ENCODE data around the gene STK33.

Gene STK33

GRCh38 chr11:8459711-8460399 is 134.2 kb downstream of the STK33 start:
- DNase-seq: no peak
- POLR2A ChIA-PET: no interaction called here
- H3K9me3 ChIP-seq (ENCODE audit: control extremely low read depth in 1 of 5, control insufficient read depth in 4 of 5, insufficient read depth in 2 of 5, low read depth in 1 of 5, low read length in 4 of 5): no peaks in the 10 kb centered on the region
- H3K27ac ChIP-seq (ENCODE audit: insufficient read depth in 1 of 2, low read depth in 1 of 2, low read length in 2 of 2, poor library complexity in 1 of 2, severe bottlenecking in 2 of 2): no peak overlapping the region
- WGBS (ENCODE audit: insufficient coverage): 100% methylated on average over 2 of the region's 4 CpGs
- peaks cover 0 to 21% (median 3%) of the 10 kb centered on the region in 4 experiments for H3K36me3 ChIP-seq (ENCODE audit: control insufficient read depth in 4 of 4, insufficient read depth in 4 of 4, low read length in 3 of 4)
- H3K4me3 ChIP-seq (ENCODE audit: control insufficient read depth in 1 of 7, extremely low read depth in 1 of 7, insufficient read depth in 4 of 7, low read depth in 2 of 7, low read length in 6 of 7): no peak overlapping the region
- no peaks in the 10 kb centered on the region for H3K27me3 ChIP-seq (replicated peaks in 2 of 5; ENCODE audit: control insufficient read depth in 4 of 5, insufficient read depth in 5 of 5, low read length in 4 of 5)
- H3K4me1 ChIP-seq (ENCODE audit: control extremely low read depth in 1 of 4, control insufficient read depth in 4 of 4, insufficient read depth in 4 of 4, low read length in 3 of 4): no peaks in the 10 kb centered on the region
- CTCF ChIA-PET: no interaction called here

DNA sequence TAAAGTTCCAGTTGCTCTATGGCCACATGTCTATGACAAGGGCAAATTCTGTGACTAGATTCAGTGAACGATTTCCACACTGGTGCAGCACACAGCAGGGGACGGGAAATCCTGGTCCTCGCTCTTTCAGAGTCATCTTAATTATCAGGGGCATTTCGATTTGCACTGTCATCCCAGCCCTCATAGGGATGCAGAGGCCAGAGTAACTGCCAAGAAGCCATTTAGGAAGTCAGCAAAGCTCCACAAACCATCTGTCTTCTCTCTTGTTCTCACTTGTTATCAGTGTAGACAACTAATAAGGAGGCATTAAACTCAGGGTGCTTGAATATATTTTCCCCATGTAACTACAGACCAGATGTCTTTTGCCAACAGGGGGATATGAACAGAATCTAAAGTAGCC is 151.7 kb downstream of the STK33 start:
- Histone ChIP-seq H3K4me3 (ENCODE audit: control insufficient read depth in 1 of 7, extremely low read depth in 1 of 7, insufficient read depth in 4 of 7, low read depth in 2 of 7, low read length in 6 of 7) (peak overlapping the region in 2 of 7 experiments; percentile 5 to 20), H3K27me3 (replicated peaks in 2 of 5; ENCODE audit: control insufficient read depth in 4 of 5, insufficient read depth in 5 of 5, low read length in 4 of 5) (no peaks in the 10 kb centered on the region), H3K36me3 (ENCODE audit: control insufficient read depth in 4 of 4, insufficient read depth in 4 of 4, low read length in 3 of 4) (peaks cover 0 to 2% (median 0%) of the 10 kb centered on the region in 4 experiments), H3K27ac (ENCODE audit: insufficient read depth in 1 of 2, low read depth in 1 of 2, low read length in 2 of 2, poor library complexity in 1 of 2, severe bottlenecking in 2 of 2) (peak overlapping the region in 1 of 2 experiments; percentile 39), H3K9me3 (ENCODE audit: control extremely low read depth in 1 of 5, control insufficient read depth in 4 of 5, insufficient read depth in 2 of 5, low read depth in 1 of 5, low read length in 4 of 5) (no peaks in the 10 kb centered on the region), H3K4me1 (ENCODE audit: control extremely low read depth in 1 of 4, control insufficient read depth in 4 of 4, insufficient read depth in 4 of 4, low read length in 3 of 4) (peaks cover 0 to 15% (median 6%) of the 10 kb centered on the region in 4 experiments)
- 42% methylated on average over 4 of the region's 4 CpGs for WGBS (ENCODE audit: insufficient coverage)
- DNase-seq: peak; percentile 2 to 78 (median 20)
- ChIA-PET POLR2A (no interaction called here), CTCF (no interaction called here)

- Histone ChIP-seq H3K9me3 (ENCODE audit: control extremely low read depth in 1 of 5, control insufficient read depth in 4 of 5, insufficient read depth in 2 of 5, low read depth in 1 of 5, low read length in 4 of 5) (no peaks in the 10 kb centered on the region), H3K4me1 (ENCODE audit: control extremely low read depth in 1 of 4, control insufficient read depth in 4 of 4, insufficient read depth in 4 of 4, low read length in 3 of 4) (peaks cover 0 to 15% (median 6%) of the 10 kb centered on the region in 4 experiments), H3K4me3 (ENCODE audit: control insufficient read depth in 1 of 7, extremely low read depth in 1 of 7, insufficient read depth in 4 of 7, low read depth in 2 of 7, low read length in 6 of 7) (no peak overlapping the region), H3K27me3 (replicated peaks in 2 of 5; ENCODE audit: control insufficient read depth in 4 of 5, insufficient read depth in 5 of 5, low read length in 4 of 5) (no peaks in the 10 kb centered on the region), H3K27ac (ENCODE audit: insufficient read depth in 1 of 2, low read depth in 1 of 2, low read length in 2 of 2, poor library complexity in 1 of 2, severe bottlenecking in 2 of 2) (no peak overlapping the region), H3K36me3 (ENCODE audit: control insufficient read depth in 4 of 4, insufficient read depth in 4 of 4, low read length in 3 of 4) (peaks cover 0 to 2% (median under 1%) of the 10 kb centered on the region in 4 experiments)
- ChIA-PET CTCF (no interaction called here), POLR2A (no interaction called here)
- WGBS (ENCODE audit: insufficient coverage): no CpG with 5 or more reads among the region's 3 CpGs
- no peak for DNase-seq
These were observed 153.4 kb downstream of the STK33 start for GRCh38 chr11:8440649-8441048.

DNA sequence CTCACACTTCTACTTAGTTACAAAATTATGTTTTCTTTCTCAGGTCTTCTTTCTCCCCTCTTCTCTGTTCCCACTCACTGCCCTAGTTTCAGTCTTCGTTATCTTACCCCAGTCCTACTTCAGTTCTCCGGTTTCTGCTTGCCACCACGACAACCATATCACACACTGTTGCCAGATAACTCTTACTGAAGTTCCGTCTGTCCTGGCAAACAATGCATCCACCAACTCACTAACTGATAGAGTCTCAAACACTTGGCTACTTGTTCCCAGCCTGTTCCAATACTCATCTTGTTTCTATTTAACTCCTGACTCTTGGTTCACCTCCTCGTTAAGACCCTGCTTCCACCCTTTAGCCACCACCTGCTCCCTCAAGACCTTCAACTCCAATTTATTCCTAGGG is 164.5 kb downstream of the STK33 start:
- ChIA-PET CTCF (no interaction called here), POLR2A (no interaction called here)
- 93% methylated on average over 5 of the region's 5 CpGs for WGBS (ENCODE audit: insufficient coverage)
- Histone ChIP-seq H3K9me3 (ENCODE audit: control extremely low read depth in 1 of 5, control insufficient read depth in 4 of 5, insufficient read depth in 2 of 5, low read depth in 1 of 5, low read length in 4 of 5) (peaks cover 0 to 3% (median 2%) of the 10 kb centered on the region in 5 experiments), H3K27me3 (replicated peaks in 2 of 5; ENCODE audit: control insufficient read depth in 4 of 5, insufficient read depth in 5 of 5, low read length in 4 of 5) (no peaks in the 10 kb centered on the region), H3K36me3 (ENCODE audit: control insufficient read depth in 4 of 4, insufficient read depth in 4 of 4, low read length in 3 of 4) (peaks cover 0 to 11% (median under 1%) of the 10 kb centered on the region in 4 experiments), H3K4me3 (ENCODE audit: control insufficient read depth in 1 of 7, extremely low read depth in 1 of 7, insufficient read depth in 4 of 7, low read depth in 2 of 7, low read length in 6 of 7) (no peak overlapping the region), H3K4me1 (ENCODE audit: control extremely low read depth in 1 of 4, control insufficient read depth in 4 of 4, insufficient read depth in 4 of 4, low read length in 3 of 4) (no peaks in the 10 kb centered on the region), H3K27ac (ENCODE audit: insufficient read depth in 1 of 2, low read depth in 1 of 2, low read length in 2 of 2, poor library complexity in 1 of 2, severe bottlenecking in 2 of 2) (no peak overlapping the region)
- no peak for DNase-seq

DNA sequence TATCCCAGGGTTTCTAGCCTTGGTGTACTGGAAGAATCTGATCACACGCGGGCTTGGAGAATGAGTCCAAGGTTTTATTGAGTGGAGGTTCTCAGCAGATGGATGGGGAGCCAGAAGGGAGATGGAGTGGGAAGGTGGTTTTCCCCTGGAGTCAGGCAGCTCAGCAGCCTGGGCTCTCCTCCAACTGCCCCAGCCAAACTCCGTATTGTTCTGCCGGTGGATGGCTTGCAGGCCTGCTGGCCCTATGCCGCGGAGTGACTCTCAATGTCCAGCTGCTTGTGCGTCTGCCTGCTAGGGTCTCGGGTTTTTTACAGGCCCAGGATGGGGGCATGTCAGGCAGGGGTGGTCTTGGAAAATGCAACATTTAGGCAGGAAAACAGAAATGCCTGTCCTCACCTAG is 168.0 kb downstream of the STK33 start:
- CTCF ChIA-PET: no interaction called here
- no peak for DNase-seq
- H3K27ac ChIP-seq (ENCODE audit: insufficient read depth in 1 of 2, low read depth in 1 of 2, low read length in 2 of 2, poor library complexity in 1 of 2, severe bottlenecking in 2 of 2): no peak overlapping the region
- POLR2A ChIA-PET: no interaction called here
- H3K4me3 ChIP-seq (ENCODE audit: control insufficient read depth in 1 of 7, extremely low read depth in 1 of 7, insufficient read depth in 4 of 7, low read depth in 2 of 7, low read length in 6 of 7): no peak overlapping the region
- no peaks in the 10 kb centered on the region for H3K4me1 ChIP-seq (ENCODE audit: control extremely low read depth in 1 of 4, control insufficient read depth in 4 of 4, insufficient read depth in 4 of 4, low read length in 3 of 4)
- H3K36me3 ChIP-seq (ENCODE audit: control insufficient read depth in 4 of 4, insufficient read depth in 4 of 4, low read length in 3 of 4): peaks cover 0 to 9% (median 0%) of the 10 kb centered on the region in 4 experiments
- H3K27me3 ChIP-seq (replicated peaks in 2 of 5; ENCODE audit: control insufficient read depth in 4 of 5, insufficient read depth in 5 of 5, low read length in 4 of 5): no peaks in the 10 kb centered on the region
- 100% methylated on average over 8 of the region's 8 CpGs for WGBS (ENCODE audit: insufficient coverage)
- peaks cover 0 to 3% (median 0%) of the 10 kb centered on the region in 5 experiments for H3K9me3 ChIP-seq (ENCODE audit: control extremely low read depth in 1 of 5, control insufficient read depth in 4 of 5, insufficient read depth in 2 of 5, low read depth in 1 of 5, low read length in 4 of 5)

GRCh38 chr11:8415195-8415594 is 178.8 kb downstream of the STK33 start:
- H3K4me1 ChIP-seq (ENCODE audit: control extremely low read depth in 1 of 4, control insufficient read depth in 4 of 4, insufficient read depth in 4 of 4, low read length in 3 of 4): no peaks in the 10 kb centered on the region
- no peaks in the 10 kb centered on the region for H3K36me3 ChIP-seq (ENCODE audit: control insufficient read depth in 4 of 4, insufficient read depth in 4 of 4, low read length in 3 of 4)
- no peaks in the 10 kb centered on the region for H3K27me3 ChIP-seq (replicated peaks in 2 of 5; ENCODE audit: control insufficient read depth in 4 of 5, insufficient read depth in 5 of 5, low read length in 4 of 5)
- no peaks in the 10 kb centered on the region for H3K9me3 ChIP-seq (ENCODE audit: control extremely low read depth in 1 of 5, control insufficient read depth in 4 of 5, insufficient read depth in 2 of 5, low read depth in 1 of 5, low read length in 4 of 5)
- DNase-seq: no peak
- H3K27ac ChIP-seq (ENCODE audit: insufficient read depth in 1 of 2, low read depth in 1 of 2, low read length in 2 of 2, poor library complexity in 1 of 2, severe bottlenecking in 2 of 2): no peak overlapping the region
- CTCF ChIA-PET: no interaction called here
- POLR2A ChIA-PET: no interaction called here
- no CpG with 5 or more reads among the region's 1 CpG for WGBS (ENCODE audit: insufficient coverage)
- H3K4me3 ChIP-seq (ENCODE audit: control insufficient read depth in 1 of 7, extremely low read depth in 1 of 7, insufficient read depth in 4 of 7, low read depth in 2 of 7, low read length in 6 of 7): no peak overlapping the region

DNA sequence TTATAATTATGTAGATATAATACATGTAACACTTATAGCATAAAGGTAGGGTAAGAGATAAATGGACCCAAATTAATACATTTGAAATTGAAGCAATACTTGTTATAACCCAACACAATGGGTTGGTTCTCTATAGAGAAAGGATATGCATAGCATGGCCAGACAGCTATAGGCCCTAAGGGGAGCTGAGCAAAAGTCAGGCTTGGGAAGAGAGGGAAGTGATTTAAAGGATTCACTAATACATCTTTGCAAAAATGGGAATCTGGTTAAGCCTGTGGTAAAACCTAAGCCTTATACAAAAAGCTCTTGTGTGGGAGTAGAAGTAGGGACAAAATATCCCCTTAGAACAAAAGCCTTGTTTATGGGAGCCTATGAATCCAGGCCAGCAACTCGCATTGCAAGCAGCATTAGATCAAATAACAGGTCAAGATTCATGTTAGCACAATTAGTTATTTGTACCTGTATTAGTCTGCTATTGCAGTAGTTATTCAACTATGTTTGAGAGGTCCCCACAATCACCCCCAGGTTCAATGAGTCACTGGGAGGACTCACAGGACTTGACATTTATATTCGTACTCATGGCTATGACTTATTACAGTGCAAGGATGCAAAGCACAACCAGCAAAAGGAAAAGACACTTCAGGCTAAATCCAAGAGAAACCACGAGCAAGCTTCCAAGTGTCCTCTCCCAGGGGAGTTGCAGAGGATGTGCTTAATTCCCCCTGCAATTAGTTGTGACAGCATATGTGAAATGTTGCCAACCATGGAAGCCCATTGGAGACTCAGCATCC is 185.7 kb downstream of the STK33 start:
- DNase-seq: no peak
- Histone ChIP-seq H3K36me3 (ENCODE audit: control insufficient read depth in 4 of 4, insufficient read depth in 4 of 4, low read length in 3 of 4) (peaks cover 0 to 2% (median 0%) of the 10 kb centered on the region in 4 experiments), H3K27me3 (replicated peaks in 2 of 5; ENCODE audit: control insufficient read depth in 4 of 5, insufficient read depth in 5 of 5, low read length in 4 of 5) (no peaks in the 10 kb centered on the region), H3K4me3 (ENCODE audit: control insufficient read depth in 1 of 7, extremely low read depth in 1 of 7, insufficient read depth in 4 of 7, low read depth in 2 of 7, low read length in 6 of 7) (no peak overlapping the region), H3K4me1 (ENCODE audit: control extremely low read depth in 1 of 4, control insufficient read depth in 4 of 4, insufficient read depth in 4 of 4, low read length in 3 of 4) (no peaks in the 10 kb centered on the region), H3K9me3 (ENCODE audit: control extremely low read depth in 1 of 5, control insufficient read depth in 4 of 5, insufficient read depth in 2 of 5, low read depth in 1 of 5, low read length in 4 of 5) (peaks cover 0 to 3% (median 0%) of the 10 kb centered on the region in 5 experiments), H3K27ac (ENCODE audit: insufficient read depth in 1 of 2, low read depth in 1 of 2, low read length in 2 of 2, poor library complexity in 1 of 2, severe bottlenecking in 2 of 2) (no peak overlapping the region)
- WGBS (ENCODE audit: insufficient coverage): 100% methylated on average over 3 of the region's 3 CpGs
- ChIA-PET POLR2A (no interaction called here), CTCF (no interaction called here)

All from common myeloid progenitor, CD34-positive (primary cell).